K562 (cell line): ENCODE measurements around the gene CCNL2. TPM values are rescaled to one million over a fixed set of nuclear protein-coding genes. Genes with fewer than 3 reads are reported as not detected.

ENCODE experiments used
- BRD4 ChIP-seq: fragments of 200-600 bp; sonication (generic); IDR thresholded peaks from 2 replicates; pipeline ENCODE4 v1.6.1; 2017; ENCODE audit warnings: inconsistent platforms
- CCNT2 ChIP-seq: IDR thresholded peaks from 2 replicates; pipeline ENCODE4 v1.6.1; 2011; ENCODE audit warnings: borderline replicate concordance, low read depth, mild to moderate bottlenecking, moderate library complexity, mixed read lengths, low read length; ENCODE audit not compliant: insufficient read length; ENCODE audit errors: extremely low read depth
- EP300 ChIP-seq: IDR thresholded peaks from 2 replicates; pipeline ENCODE4 v1.6.1; 2012; ENCODE audit warnings: low read length, improper control_type of control experiment
- ETS1 ChIP-seq: conservative IDR thresholded peaks from 2 replicates; pipeline ENCODE4 v1.6.1; 2011; ENCODE audit warnings: low read depth, mild to moderate bottlenecking, low read length; ENCODE audit not compliant: control insufficient read depth
- ETS2 ChIP-seq: IDR thresholded peaks from 2 replicates; pipeline ENCODE4 v1.6.1; 2016; ENCODE audit warnings: borderline replicate concordance, missing genetic modification characterization, mild to moderate bottlenecking, moderate library complexity, missing compliant biosample characterization; ENCODE audit not compliant: poor library complexity, severe bottlenecking
- FOXM1 ChIP-seq, 2 experiments: fragments of 450-650 bp in 1 of 2; sonication (generic) in 1 of 2; formaldehyde crosslinking in 1 of 2; IDR thresholded peaks; 2 replicates each; pipeline versions ENCODE4 v1.6.1 to v1.9.0; 2017 to 2022; ENCODE audit warnings: low read depth in 2 of 2, mild to moderate bottlenecking in 2 of 2, missing genetic modification reagents in 1 of 2, moderate library complexity in 1 of 2
- HDAC2 ChIP-seq: fragments of 450-650 bp; IDR thresholded peaks from 2 replicates; pipeline ENCODE4 v1.6.1; 2016; ENCODE audit warnings: mild to moderate bottlenecking
- KLF13 ChIP-seq: fragments of 450-650 bp; IDR thresholded peaks from 2 replicates; pipeline ENCODE4 v1.6.1; 2016; ENCODE audit warnings: missing genetic modification characterization, low read depth, mild to moderate bottlenecking, missing compliant biosample characterization, moderate library complexity, borderline replicate concordance
- NR1H2 ChIP-seq: sonication (generic); formaldehyde crosslinking; IDR thresholded peaks from 2 replicates; pipeline ENCODE4 v1.4.0; 2020; ENCODE audit warnings: mild to moderate bottlenecking, missing genetic modification reagents
- NR3C1 ChIP-seq: sonication (generic); formaldehyde crosslinking; IDR thresholded peaks from 2 replicates; pipeline ENCODE4 v1.8.1; 2022; ENCODE audit warnings: missing genetic modification reagents
- SAFB ChIP-seq: fragments of 200-400 bp; formaldehyde crosslinking; IDR thresholded peaks from 2 replicates; pipeline ENCODE4 v1.6.1; 2017; ENCODE audit warnings: low read depth, low read length, borderline replicate concordance
- SAFB2 ChIP-seq: fragments of 200-400 bp; formaldehyde crosslinking; IDR thresholded peaks from 2 replicates; pipeline ENCODE4 v1.6.1; 2018; ENCODE audit warnings: borderline replicate concordance, low read length, low read depth, moderate library complexity; ENCODE audit not compliant: severe bottlenecking
- SNIP1 ChIP-seq: fragments of 450-650 bp; IDR thresholded peaks from 2 replicates; pipeline ENCODE4 v1.7.1; 2017; ENCODE audit warnings: low read depth, mild to moderate bottlenecking
- TAL1 ChIP-seq: fragments of 450-650 bp; IDR thresholded peaks from 2 replicates; pipeline ENCODE4 v1.6.1; 2016; ENCODE audit warnings: mild to moderate bottlenecking
- TBL1XR1 ChIP-seq, 2 experiments: IDR thresholded peaks; 2 replicates each; pipeline ENCODE4 v1.6.1; 2012; ENCODE audit warnings: improper control_type of control experiment in 2 of 2, low read length in 2 of 2, mild to moderate bottlenecking in 1 of 2
- ZNF134 ChIP-seq: fragments of 250-450 bp; sonication (Bioruptor Pico); conservative IDR thresholded peaks from 2 replicates; pipeline ENCODE4 v1.4.0; 2020
- ZNF212 ChIP-seq: fragments of 450-650 bp; formaldehyde crosslinking; IDR thresholded peaks from 2 replicates; pipeline ENCODE4 v1.4.0; 2020; ENCODE audit warnings: mild to moderate bottlenecking
- ZNF583 ChIP-seq: fragments of 250-450 bp; sonication (Bioruptor Pico); IDR thresholded peaks from 2 replicates; pipeline ENCODE4 v1.4.0; 2020
- ZNF609 ChIP-seq: sonication (generic); formaldehyde crosslinking; IDR thresholded peaks from 2 replicates; pipeline ENCODE4 v1.8.1; 2023; ENCODE audit warnings: missing genetic modification reagents, mild to moderate bottlenecking, borderline replicate concordance
- ZNF75A ChIP-seq: fragments of 450-650 bp; formaldehyde crosslinking; IDR thresholded peaks from 2 replicates; pipeline ENCODE4 v1.4.0; 2020; ENCODE audit warnings: mild to moderate bottlenecking
- polyA plus RNA-seq, 8 experiments: library from polyadenylated mRNA; depleted of rRNA in 4 of 8; stranded (reverse) in 5 of 8; unstranded in 3 of 8; fragments of >200 nt; fragmentation: Nextera tagmentation in 2 of 8; fragmentation: Illumina TruSeq in 1 of 8; extraction: Ambion mirVana in 2 of 8; extraction: Trizol in 1 of 8; gene quantifications; 2 replicates each; pipeline versions ENCODE4 v1.2.1 to v1.2.3, GENCODE V29; 2011 to 2014; ENCODE audit warnings: inconsistent platforms in 1 of 8, missing spikeins in 1 of 8
- total RNA-seq, 7 experiments: library from RNA; depleted of rRNA in 6 of 7; stranded (reverse); fragments of >200 nt in 6 of 7; fragmentation: Illumina TruSeq in 2 of 7; extraction: Trizol in 2 of 7; gene quantifications; 2 replicates each; pipeline versions ENCODE4 v1.2.1 to v1.2.3, GENCODE V29; 2011 to 2021; ENCODE audit warnings: low replicate concordance in 1 of 7

CCNL2 gene
- total and polyA plus RNA-seq, 9 of the 15 experiments (the other 6 are each of a cell fraction or from before 2014, with no cell fraction given), result 2.8 to 287 (median 94.5) TPM

DNA sequence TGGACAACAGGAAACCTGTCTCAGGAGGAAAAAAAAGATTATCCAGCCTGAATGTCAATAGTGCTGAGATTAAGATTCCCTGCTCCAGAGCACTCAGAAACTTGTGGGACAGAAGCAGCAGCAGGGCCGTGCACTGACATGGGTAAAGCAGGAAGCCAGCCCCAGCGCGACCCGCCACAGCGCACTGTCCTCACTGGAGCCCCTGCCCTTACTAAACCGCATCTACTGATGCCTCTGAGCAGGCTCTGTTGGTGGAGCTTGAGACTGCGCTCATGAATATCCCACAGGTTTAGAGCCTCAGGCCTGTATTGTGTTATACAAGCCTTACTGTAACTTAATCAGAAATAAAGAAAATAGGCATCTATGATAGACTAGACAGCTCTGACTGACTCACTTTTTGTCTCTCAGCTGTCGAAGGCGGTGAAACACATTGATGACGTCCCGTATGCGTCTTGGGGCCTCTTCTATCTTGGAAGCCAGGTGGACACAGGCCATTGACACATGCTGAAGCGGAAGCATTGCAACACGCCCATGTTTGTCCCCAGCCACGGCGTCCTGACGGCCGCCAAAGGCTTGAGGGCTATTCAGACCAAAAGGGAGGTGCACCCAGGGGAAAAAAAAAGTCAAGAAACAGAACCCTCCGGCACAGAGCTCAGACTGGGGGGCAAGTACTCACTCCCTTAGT, 1.2 kb downstream of the CCNL2 start (continued):
- no peak for TF ChIP-seq ZNF609 (CRISPR knock-in tag)
- TF ChIP-seq CCNT2, result no peak
- TF ChIP-seq BRD4, result peak; percentile 42; the same call in 1 of the 2 replicates
- TF ChIP-seq ZNF75A (CRISPR knock-in tag), result no peak
- no peak for TF ChIP-seq SNIP1
- TF ChIP-seq TBL1XR1 (IDR thresholded peaks at IDR 0.05; ENCODE audit: low read length in 2 of 2), result 0 out of 4 replicates have a peak, but pooled peaks of 1 of the 2 experiments have one; percentile 12
- no peak for TF ChIP-seq ETS2 (tag)
- TF ChIP-seq HDAC2, result 0 out of 2 replicates have a peak, but pooled peaks have one; percentile 69
- TF ChIP-seq ZNF212, result no peak
- TF ChIP-seq ZNF583 (CRISPR knock-in tag), result no peak
- 0 out of 2 replicates have a peak, but pooled peaks have one; percentile 8 for TF ChIP-seq TAL1
- TF ChIP-seq ETS1, result peak; percentile 75
- no peak for TF ChIP-seq EP300
- no peak for TF ChIP-seq ZNF134 (CRISPR knock-in tag)
- no peak for TF ChIP-seq NR3C1 (CRISPR knock-in tag)
- no peak for TF ChIP-seq FOXM1 (IDR thresholded peaks at IDR 0.05; ENCODE audit: low read depth)
- no peak for TF ChIP-seq FOXM1 (CRISPR knock-in tag; IDR thresholded peaks at IDR 0.05; ENCODE audit: low read depth)
- no peak for TF ChIP-seq NR1H2 (CRISPR knock-in tag)
- no peak for TF ChIP-seq SAFB
- no peak for TF ChIP-seq SAFB2
- TF ChIP-seq KLF13 (tag), result no peak
